ENCODE measurements around the gene LBP.
A peak's percentile ranks its signal among the peaks of the same experiment; 100 is the strongest.
"Not testable (repeated sequence)": the region's sequence is repeated elsewhere in the genome, so short reads cannot be mapped to it uniquely, and the experiment has no call there.

LBP gene

GRCh38 chr20:38320221-38320620, 26.1 kb upstream of the LBP start:
- DNase-seq (ENCODE audit: low spot score) = no peak

DNA sequence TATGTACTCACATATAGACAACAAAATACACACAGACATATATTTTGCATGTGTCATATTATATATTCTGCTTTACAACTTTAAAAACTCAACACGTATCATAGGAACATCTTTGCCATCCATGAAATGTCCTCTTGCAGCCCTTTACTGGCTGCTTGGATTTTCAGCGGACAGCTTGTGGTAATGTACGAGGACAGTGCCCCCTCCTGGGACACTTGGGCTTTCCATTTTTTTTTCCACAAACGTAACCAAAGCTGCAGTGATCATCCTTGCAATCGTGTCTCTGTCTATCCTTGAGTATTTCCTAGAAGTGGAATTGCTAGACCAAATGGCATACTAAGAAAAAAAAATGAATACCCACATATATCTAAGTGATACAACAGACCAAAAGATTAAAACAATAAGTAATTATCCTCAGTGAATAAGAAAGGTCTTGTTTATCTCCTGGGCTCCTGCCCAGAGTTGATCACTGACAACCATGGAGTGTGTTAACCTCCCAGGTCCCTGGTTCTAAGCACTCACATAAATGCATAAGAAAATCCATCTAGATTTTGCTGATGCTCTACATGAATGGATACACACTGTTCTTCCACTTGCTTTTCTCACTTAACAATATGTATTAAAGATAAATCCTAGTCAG, 24.2 kb upstream of the LBP start:
- peak; percentile 84 for DNase-seq (ENCODE audit: low spot score)

GRCh38 chr20:38324159-38324558, 22.1 kb upstream of the LBP start:
- no peak for DNase-seq (ENCODE audit: low spot score)

- DNase-seq (ENCODE audit: low spot score) = no peak
Observed at GRCh38 chr20:38325167-38325566, 21.1 kb upstream of the LBP start.

- no peak for DNase-seq (ENCODE audit: low spot score)
Observed at GRCh38 chr20:38325905-38326304, 20.4 kb upstream of the LBP start.

DNA sequence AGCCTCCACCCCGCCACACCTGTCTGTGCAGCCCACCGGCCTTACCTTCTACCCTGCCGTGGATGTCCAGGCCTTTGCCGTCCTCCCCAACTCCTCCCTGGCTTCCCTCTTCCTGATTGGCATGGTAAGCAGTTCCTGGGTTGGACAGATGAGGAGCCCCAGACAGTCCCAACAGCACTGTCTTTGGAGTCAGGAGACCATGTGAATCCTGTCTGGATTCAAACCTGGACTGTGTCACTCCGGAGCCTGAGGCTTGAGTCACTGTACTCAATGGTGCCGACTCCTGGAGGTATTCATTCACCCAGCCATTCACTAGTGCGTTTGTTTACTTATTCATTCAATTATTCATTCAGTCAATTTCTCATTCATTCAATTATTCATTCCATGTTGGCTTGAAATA, 20.0 kb upstream of the LBP start:
- DNase-seq (ENCODE audit: low spot score) = no peak

- no peak for DNase-seq (ENCODE audit: low spot score)
Observed at GRCh38 chr20:38330638-38331037, 15.6 kb upstream of the LBP start.

GRCh38 chr20:38331245-38331644, 15.0 kb upstream of the LBP start:
- DNase-seq (ENCODE audit: low spot score) = no peak

GRCh38 chr20:38331814-38332213, 14.5 kb upstream of the LBP start:
- no peak for DNase-seq (ENCODE audit: low spot score)

- no peak for DNase-seq (ENCODE audit: low spot score)
Observed at GRCh38 chr20:38334016-38334415, 12.3 kb upstream of the LBP start.

GRCh38 chr20:38336726-38337125, 9.6 kb upstream of the LBP start:
- DNase-seq (ENCODE audit: low spot score) = no peak

DNA sequence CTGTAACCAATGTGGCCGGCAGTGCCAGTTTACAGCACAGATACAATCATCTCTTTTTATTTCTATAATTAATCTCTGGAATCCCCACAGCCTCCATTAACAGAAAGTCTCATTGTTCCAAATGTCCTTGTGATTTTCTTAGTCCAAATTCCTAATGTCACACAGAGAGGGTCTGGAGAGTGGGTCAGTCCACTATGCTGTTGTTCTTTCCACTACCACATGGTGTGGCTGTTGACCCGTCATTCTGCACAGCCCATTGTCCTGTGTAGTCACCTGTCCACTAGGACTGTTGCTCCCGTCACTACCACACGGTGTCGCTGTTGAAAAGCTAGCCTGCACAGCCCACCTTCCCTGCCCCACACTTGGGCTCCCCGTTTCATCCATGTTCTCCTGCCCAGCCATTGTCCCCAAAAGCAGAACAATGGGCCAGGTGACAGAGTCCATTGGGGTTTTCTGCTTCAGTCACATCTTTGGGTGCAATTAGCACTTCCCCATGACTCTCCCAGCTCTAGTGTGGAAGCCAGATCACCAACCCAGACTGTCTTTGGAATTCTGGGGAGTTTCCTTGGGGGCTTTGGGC, 8.6 kb upstream of the LBP start:
- peak; percentile 56 for DNase-seq (ENCODE audit: low spot score)

GRCh38 chr20:38338849-38339520, 7.3 kb upstream of the LBP start:
- no peak for DNase-seq (ENCODE audit: low spot score)

DNA sequence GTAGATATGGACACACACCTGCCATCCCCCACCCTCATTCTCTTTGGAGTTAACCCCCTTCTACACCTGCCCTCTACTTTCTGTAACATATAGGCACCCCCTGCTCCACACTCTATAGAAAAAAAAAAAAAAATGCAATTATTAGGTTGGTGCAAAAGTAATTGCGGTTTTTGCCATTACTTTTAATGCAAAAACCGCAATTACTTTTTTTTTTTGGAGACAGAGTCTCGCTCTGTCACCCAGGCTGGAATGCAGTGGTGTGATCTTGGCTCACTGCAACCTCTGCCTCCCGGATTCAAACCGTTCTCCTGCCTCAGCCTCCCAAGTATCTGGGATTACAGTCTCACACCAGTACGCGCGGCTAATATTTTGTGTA, 6.8 kb upstream of the LBP start:
- not testable (repeated sequence) for DNase-seq (ENCODE audit: low spot score)

DNA sequence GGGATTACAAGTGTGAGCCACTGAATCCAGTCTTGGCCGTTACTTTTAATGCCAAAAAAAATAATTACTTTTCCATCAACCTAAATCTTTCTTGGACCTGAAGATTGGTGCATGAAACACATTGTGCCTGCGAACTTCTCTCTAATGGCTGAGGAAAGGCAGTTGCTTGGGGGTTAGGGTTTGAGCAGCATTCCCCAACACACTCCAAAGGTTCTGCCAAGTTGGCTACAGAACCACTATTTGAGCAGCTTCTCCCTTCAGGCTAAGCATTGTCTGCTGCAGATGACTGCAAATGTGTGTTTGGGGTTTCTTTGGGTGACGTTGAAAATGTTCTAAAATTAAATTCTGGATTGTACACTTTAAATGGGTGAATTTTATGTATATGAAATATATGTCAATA, 6.3 kb upstream of the LBP start:
- no peak for DNase-seq (ENCODE audit: low spot score)

DNA sequence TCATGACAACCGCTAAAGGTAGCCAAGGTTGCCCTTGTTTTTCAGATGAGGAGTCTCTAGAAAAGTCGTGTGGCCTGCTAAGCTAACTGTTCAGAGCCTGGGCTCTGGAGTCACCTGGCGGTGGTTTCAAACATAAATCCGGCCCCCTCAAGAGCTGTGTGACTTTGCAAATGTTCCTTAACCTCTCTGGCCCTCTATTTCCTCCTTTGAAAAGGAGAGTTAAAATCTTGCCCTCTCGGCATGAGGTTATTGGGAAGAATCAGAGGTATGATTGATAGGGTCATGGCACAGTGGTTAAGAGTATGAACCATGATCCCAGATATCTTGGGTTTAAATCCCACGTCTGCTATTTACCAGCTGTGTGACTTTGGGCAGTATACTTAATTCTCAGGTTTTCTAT, 5.6 kb upstream of the LBP start:
- DNase-seq (ENCODE audit: low spot score) = no peak

DNA sequence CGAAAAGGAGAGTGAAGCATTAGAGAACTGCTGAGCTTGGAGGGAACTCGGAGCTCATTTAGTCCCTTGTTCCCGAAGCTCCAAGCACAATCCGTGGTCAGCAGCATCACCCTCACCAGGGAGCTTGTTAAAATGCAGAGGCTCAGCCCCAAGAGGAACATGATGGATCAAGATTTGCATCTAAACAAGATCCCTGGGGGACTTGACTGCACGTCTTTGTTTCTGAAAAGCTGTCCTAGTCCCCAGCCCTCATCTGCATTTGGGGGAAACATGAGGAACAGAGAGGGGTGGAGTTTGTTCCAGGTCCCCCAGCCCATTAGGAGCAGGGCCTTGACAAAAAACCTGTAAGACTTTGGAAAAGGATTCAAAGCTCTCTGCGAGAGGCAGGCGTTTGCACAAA, 4.1 kb upstream of the LBP start:
- DNase-seq (ENCODE audit: low spot score) = peak; percentile 23

DNA sequence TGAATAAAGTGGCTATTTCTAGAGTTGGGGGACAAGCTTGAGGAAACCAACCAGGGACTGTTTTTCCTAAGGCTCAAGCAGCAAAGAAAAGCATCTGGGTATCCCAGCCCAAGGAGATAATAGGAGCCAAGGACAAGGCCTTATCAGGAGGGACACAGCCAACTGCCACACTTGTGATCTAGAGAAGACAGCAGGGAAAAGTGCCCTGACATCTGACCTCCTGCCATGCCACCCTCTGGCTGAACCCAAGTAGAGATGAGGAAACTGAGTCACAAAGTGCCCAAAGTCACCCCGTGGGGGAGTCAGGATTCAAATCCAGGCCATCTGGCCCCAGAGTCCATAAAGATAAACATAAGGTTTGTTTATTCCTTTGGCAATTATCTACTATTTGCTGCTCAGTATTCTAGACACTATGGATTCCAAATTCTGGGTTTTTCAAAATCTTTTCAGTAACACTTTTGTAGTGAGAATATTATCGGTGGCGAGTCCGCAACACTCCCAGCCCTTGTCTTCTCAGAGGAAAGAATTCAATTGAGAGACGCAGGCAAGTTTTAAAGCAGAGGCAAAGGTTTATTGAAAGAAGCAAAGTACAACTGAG, 3.5 kb upstream of the LBP start:
- no peak for DNase-seq (ENCODE audit: low spot score)

DNA sequence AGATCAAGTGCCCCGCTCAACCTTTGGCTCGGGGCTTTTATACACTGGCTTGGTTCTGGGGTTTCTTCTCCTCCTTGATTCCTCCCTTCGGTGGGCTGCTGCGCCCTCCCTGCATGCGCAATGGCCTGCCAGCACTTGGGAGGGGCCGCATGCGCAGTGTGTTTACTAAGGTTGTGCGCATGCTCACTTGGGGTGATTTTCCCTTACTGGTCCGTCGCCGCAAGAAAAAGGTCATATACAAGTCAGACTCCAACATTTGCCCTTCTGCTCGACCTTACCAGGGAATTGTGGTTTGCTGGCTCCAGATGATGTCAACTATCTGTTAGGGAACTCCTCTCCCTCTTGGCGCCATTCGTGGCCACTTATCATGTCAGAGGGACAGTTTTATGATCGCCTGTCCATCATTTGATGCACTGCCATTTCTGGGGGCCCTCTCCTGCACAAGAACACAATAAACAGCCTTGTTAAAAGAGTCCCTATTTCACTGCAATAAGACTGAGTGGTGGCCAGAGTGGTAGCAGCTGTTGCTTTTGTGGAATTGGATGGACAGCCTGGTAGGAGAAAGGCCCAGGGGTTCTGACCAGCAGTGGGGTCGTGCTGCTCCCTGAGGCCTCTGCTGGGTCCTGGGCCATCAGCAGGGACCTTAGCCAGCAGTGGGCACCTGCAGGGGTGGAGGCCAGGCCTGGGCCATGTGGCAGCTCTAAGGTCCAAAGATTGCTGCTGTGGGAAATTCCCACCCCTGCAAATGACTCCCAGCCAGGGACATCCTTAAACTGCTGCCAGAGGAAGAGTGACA, 2.8 kb upstream of the LBP start:
- DNase-seq (ENCODE audit: low spot score) = no peak

DNA sequence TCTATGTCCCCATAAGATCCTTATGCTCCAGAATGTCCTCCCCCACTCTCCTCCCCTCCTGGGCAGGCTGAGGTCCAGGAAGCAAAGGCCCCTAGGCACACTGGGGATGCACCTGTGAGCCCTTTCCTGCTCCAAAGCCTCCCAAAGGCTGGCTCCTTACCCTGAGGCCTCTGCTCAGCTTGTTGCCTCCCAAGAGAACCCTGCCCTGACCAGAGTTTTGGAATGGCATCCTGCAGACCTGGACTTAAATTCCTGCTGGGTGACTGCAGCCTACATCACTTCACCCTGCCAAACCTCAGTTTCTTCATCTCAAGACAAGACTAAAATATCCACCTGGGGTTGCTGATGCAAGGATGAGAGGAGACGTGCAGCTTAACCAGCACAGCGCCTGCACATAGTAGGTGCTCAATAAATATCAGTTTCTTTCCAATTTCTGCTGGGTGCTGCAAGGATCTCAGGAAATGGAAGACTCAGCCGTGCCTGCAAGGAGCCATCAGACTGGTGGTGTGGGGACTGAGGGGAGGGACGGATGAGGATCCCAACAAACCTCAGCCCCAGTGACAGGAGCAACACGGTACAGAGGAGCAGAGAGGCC, 2.1 kb upstream of the LBP start:
- no peak for DNase-seq (ENCODE audit: low spot score)

DNA sequence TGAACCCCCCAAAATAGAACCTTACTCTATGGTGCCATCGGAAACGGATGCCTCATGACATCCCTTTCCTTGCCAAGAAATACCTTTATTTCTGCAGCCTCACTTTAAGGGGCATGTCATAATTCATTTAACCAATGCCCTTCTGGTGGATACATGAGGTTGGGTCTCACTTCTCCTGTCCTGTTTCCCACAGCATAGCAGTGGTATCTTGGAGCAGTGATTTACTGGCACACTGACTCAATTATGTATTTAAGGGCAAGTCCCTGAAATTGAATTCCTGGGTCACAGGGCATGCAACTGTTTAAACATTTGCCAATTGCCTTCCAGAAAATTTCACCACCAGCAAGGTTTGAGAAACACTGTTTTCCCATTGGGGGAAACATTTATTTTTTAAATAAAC, 639 bp upstream of the LBP start:
- no peak for DNase-seq (ENCODE audit: low spot score)

DNA sequence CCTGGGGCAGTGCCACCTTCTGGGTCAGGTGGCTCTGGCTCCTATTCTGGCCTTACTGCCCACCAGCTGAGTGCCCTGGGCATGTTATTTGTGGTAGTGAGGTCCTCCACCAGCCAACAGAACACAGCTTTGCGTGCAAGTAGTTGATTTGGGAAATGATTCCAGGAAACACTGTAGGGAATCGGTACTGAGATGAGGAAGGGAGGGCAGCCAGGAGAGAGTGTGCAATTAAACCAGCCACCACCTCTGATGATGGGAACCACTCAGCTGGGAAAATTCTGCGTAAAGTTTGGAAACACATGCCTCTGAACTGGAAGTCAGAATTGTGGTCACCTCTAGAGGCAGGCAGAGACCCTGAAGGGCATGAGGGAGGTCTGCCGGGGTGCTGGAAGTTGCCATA, 459 bp downstream of the LBP start:
- DNase-seq (ENCODE audit: low spot score) = no peak
